Peyer's patch (tissue), 4 donors: ENCODE results near the gene KIAA0930.

Experiments
- CTCF ChIP-seq, 6 experiments: fragments of 450-650 bp in 4 of 6; fragments of 200-600 bp in 2 of 6; sonication (generic) in 1 of 6; IDR thresholded peaks; one replicate each; pipeline ENCODE4 v1.5.1; 2017 to 2019; ENCODE audit warnings: antibody characterized with exemption in 6 of 6, mild to moderate bottlenecking in 3 of 6, moderate library complexity in 1 of 6
- POLR2A ChIP-seq, 2 donors: fragments of 450-650 bp; IDR thresholded peaks; one replicate each; pipeline ENCODE4 v1.5.1; 2017; ENCODE audit warnings: antibody characterized with exemption in 2 of 2, mild to moderate bottlenecking in 2 of 2, moderate library complexity in 2 of 2

DNA sequence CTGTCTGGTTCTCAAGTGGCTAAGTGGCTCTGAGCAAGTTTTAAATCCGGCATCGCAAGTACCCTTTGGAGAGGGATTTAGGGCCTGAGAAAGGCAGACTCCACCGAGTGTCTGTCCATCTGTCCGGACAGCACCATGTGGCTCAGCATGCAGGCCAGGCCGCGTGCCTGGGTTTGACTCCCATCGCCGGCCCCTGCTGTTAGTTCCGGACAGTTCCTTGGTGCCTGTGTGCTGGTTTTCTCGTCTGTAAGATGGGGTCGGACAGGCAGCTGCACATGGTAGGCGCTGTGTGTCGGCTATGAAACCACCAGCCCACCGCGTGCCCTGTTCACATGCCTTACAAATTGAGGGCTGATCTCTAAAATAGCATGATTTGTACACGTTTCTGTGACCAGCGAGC, 46.0 kb downstream of the KIAA0930 start:
- TF ChIP-seq CTCF (IDR thresholded peaks at IDR 0.05) (no peak), POLR2A (IDR thresholded peaks at IDR 0.05) (no peak)
